K562 (cell line): Measurements from ENCODE around the gene LCA5L. TPM values are rescaled to one million over a fixed set of nuclear protein-coding genes. Genes with fewer than 3 reads are reported as not detected.

Source experiments
- ATF1 ChIP-seq, 2 experiments: fragments of 450-650 bp in 1 of 2; IDR thresholded peaks; 2 replicates each; pipeline ENCODE4 v1.6.1; 2016; ENCODE audit warnings: missing compliant biosample characterization in 1 of 2, missing genetic modification characterization in 1 of 2
- CBFA2T2 ChIP-seq: fragments of 450-650 bp; conservative IDR thresholded peaks from 2 replicates; pipeline ENCODE4 v1.6.1; 2017; ENCODE audit warnings: mild to moderate bottlenecking
- FOXP4 ChIP-seq: sonication (generic); formaldehyde crosslinking; IDR thresholded peaks from 2 replicates; pipeline ENCODE4 v1.8.0; 2022; ENCODE audit warnings: mild to moderate bottlenecking, missing genetic modification reagents, borderline replicate concordance
- HDAC3 ChIP-seq: fragments of 450-650 bp; IDR thresholded peaks from 2 replicates; pipeline ENCODE4 v1.6.1; 2018; ENCODE audit warnings: borderline replicate concordance, mild to moderate bottlenecking, moderate library complexity; ENCODE audit not compliant: partially characterized antibody
- HMG20B ChIP-seq: fragments of 250-450 bp; sonication (Bioruptor Pico); IDR thresholded peaks from 2 replicates; pipeline ENCODE4 v1.5.0; 2021; ENCODE audit warnings: mild to moderate bottlenecking
- HOXB6 ChIP-seq: fragments of 250-450 bp; sonication (Bioruptor Pico); IDR thresholded peaks from 2 replicates; pipeline ENCODE4 v1.5.1; 2022; ENCODE audit warnings: mild to moderate bottlenecking, borderline replicate concordance
- LARP7 ChIP-seq: fragments of 450-650 bp; IDR thresholded peaks from 2 replicates; pipeline ENCODE4 v1.6.1; 2016
- NR1H2 ChIP-seq: sonication (generic); formaldehyde crosslinking; IDR thresholded peaks from 2 replicates; pipeline ENCODE4 v1.4.0; 2020; ENCODE audit warnings: mild to moderate bottlenecking, missing genetic modification reagents
- NUFIP1 ChIP-seq: fragments of 450-650 bp; IDR thresholded peaks from 2 replicates; pipeline ENCODE4 v1.6.1; 2018; ENCODE audit not compliant: partially characterized antibody
- SNAPC5 ChIP-seq: fragments of 250-450 bp; sonication (Bioruptor Pico); IDR thresholded peaks from 2 replicates; pipeline ENCODE4 v1.8.0; 2021; ENCODE audit warnings: moderate library complexity, mild to moderate bottlenecking, inconsistent platforms
- SREBF2 ChIP-seq: sonication (generic); formaldehyde crosslinking; IDR thresholded peaks from 2 replicates; pipeline ENCODE4 v1.4.0; 2020; ENCODE audit warnings: mild to moderate bottlenecking, missing genetic modification reagents
- SRF ChIP-seq, 2 experiments: fragments of 250-450, 450-650 bp in 1 of 2; sonication (Bioruptor Pico) in 1 of 2; sonication (generic) in 1 of 2; formaldehyde crosslinking; IDR thresholded peaks; 2 replicates each; pipeline versions ENCODE4 v1.5.0 to v1.5.1; 2020 to 2022; ENCODE audit warnings: mild to moderate bottlenecking in 1 of 2, missing genetic modification reagents in 1 of 2
- TBP ChIP-seq: optimal IDR thresholded peaks from 2 replicates; pipeline ENCODE3; 2011; ENCODE audit warnings: low read depth, low read length, improper control_type of control experiment
- THAP12 ChIP-seq: fragments of 250-450 bp; sonication (Bioruptor Pico); IDR thresholded peaks from 2 replicates; pipeline ENCODE4 v1.9.0; 2021; ENCODE audit warnings: mild to moderate bottlenecking, inconsistent platforms
- THRB ChIP-seq: fragments of 450-650 bp; formaldehyde crosslinking; conservative IDR thresholded peaks from 2 replicates; pipeline ENCODE4 v1.4.0; 2022; ENCODE audit warnings: mild to moderate bottlenecking, missing genetic modification characterization
- TRIM25 ChIP-seq: fragments of 450-650 bp; IDR thresholded peaks from 2 replicates; pipeline ENCODE4 v1.7.0; 2016; ENCODE audit warnings: borderline replicate concordance
- ZBTB1 ChIP-seq: sonication (generic); formaldehyde crosslinking; IDR thresholded peaks from 2 replicates; pipeline ENCODE4 v1.8.1; 2023; ENCODE audit warnings: missing genetic modification reagents, low read depth, mild to moderate bottlenecking, borderline replicate concordance
- ZC3H4 ChIP-seq: sonication (generic); formaldehyde crosslinking; IDR thresholded peaks from 2 replicates; pipeline ENCODE4 v1.9.0; 2021; ENCODE audit warnings: missing genetic modification reagents, borderline replicate concordance
- ZNF436 ChIP-seq: fragments of 250-450, 450-650 bp; sonication (Bioruptor Pico); formaldehyde crosslinking; IDR thresholded peaks from 2 replicates; pipeline ENCODE4 v1.7.0; 2020; ENCODE audit warnings: mild to moderate bottlenecking
- polyA plus RNA-seq, 8 experiments: library from polyadenylated mRNA; depleted of rRNA in 4 of 8; stranded (reverse) in 5 of 8; unstranded in 3 of 8; fragments of >200 nt; fragmentation: Nextera tagmentation in 2 of 8; fragmentation: Illumina TruSeq in 1 of 8; extraction: Ambion mirVana in 2 of 8; extraction: Trizol in 1 of 8; gene quantifications; 2 replicates each; pipeline versions ENCODE4 v1.2.1 to v1.2.3, GENCODE V29; 2011 to 2014; ENCODE audit warnings: inconsistent platforms in 1 of 8, missing spikeins in 1 of 8
- total RNA-seq, 7 experiments: library from RNA; depleted of rRNA in 6 of 7; stranded (reverse); fragments of >200 nt in 6 of 7; fragmentation: Illumina TruSeq in 2 of 7; extraction: Trizol in 2 of 7; gene quantifications; 2 replicates each; pipeline versions ENCODE4 v1.2.1 to v1.2.3, GENCODE V29; 2011 to 2021; ENCODE audit warnings: low replicate concordance in 1 of 7

LCA5L gene
- total and polyA plus RNA-seq, 9 of the 15 experiments (the other 6 are each of a cell fraction or from before 2014, with no cell fraction given): 1.8 to 4.9 (median 3.8) TPM

- no peak; the same call in 1 of the 2 replicates for TF ChIP-seq FOXP4 (CRISPR knock-in tag)
- TF ChIP-seq ZC3H4 (CRISPR knock-in tag): 0 out of 2 replicates have a peak, but pooled peaks have one; percentile 57
- no peak for TF ChIP-seq HMG20B (CRISPR knock-in tag)
- no peak for TF ChIP-seq SNAPC5
- TF ChIP-seq THRB (CRISPR knock-in tag): peak; percentile 88
- no peak for TF ChIP-seq CBFA2T2
- TF ChIP-seq ZNF436 (CRISPR knock-in tag): no peak
- no peak for TF ChIP-seq SREBF2 (CRISPR knock-in tag)
- TF ChIP-seq SRF (CRISPR knock-in tag; IDR thresholded peaks at IDR 0.05): peak in 1 of 2 experiments; percentile 44; a peak in 1 of 4 replicates
- no peak for TF ChIP-seq NUFIP1
- no peak for TF ChIP-seq LARP7
- peak; percentile 2; the same call in 1 of the 2 replicates for TF ChIP-seq ATF1 (CRISPR knock-in tag; IDR thresholded peaks at IDR 0.05)
- TF ChIP-seq ATF1 (tag; IDR thresholded peaks at IDR 0.05): peak; percentile 79
- peak; percentile 77 for TF ChIP-seq TBP
- TF ChIP-seq HDAC3: peak; percentile 76
- TF ChIP-seq THAP12: peak; percentile 81; the same call in 1 of the 2 replicates
- no peak for TF ChIP-seq HOXB6 (CRISPR knock-in tag)
- no peak for TF ChIP-seq ZBTB1 (CRISPR knock-in tag)
- peak; percentile 53; the same call in 1 of the 2 replicates for TF ChIP-seq NR1H2 (CRISPR knock-in tag)
- no peak for TF ChIP-seq TRIM25
These were observed at the start of gene LCA5L (continued) for GRCh38 chr21:39445321-39446269.
